Esophagus mucosa (tissue), 1 donor: ENCODE data around the gene AFAP1. TPM values are rescaled to one million over a fixed set of nuclear protein-coding genes. Genes with fewer than 3 reads are reported as not detected.

ENCODE experiments used
- ATAC-seq: fragments of 200-7000 bp; cut with Tn5 transposase; one replicate; pipeline ENCODE4 v1.9.1; 2020
- total RNA-seq: library from RNA; stranded (reverse); gene quantifications from one replicate; pipeline ENCODE4 v1.2.4, GENCODE V29; 2023
- donor health status: DM: yes; HTN: yes; CAD: no.

AFAP1 gene
- total RNA-seq, 1 donor from 2014 or later = 5.5 TPM

DNA sequence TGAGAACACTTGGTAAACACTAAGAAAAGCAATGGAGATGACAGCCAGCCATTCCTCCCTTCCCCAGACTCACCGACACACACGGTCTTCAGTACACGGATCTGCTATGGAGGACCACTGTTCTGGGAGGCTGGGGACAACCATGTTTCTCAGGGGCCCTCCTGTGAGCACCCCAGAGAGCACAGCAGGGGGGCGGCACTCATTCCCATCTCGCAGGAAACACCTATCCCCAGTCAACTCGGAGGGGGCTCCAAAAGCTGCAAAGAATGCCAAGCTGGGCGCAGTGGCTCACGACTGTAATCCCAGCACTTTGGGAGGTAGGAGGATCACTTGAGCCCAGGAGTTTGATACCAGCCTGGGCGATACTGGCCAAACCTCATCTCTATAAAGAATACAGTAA, 172.1 kb downstream of the AFAP1 start:
- ATAC-seq = no peak

DNA sequence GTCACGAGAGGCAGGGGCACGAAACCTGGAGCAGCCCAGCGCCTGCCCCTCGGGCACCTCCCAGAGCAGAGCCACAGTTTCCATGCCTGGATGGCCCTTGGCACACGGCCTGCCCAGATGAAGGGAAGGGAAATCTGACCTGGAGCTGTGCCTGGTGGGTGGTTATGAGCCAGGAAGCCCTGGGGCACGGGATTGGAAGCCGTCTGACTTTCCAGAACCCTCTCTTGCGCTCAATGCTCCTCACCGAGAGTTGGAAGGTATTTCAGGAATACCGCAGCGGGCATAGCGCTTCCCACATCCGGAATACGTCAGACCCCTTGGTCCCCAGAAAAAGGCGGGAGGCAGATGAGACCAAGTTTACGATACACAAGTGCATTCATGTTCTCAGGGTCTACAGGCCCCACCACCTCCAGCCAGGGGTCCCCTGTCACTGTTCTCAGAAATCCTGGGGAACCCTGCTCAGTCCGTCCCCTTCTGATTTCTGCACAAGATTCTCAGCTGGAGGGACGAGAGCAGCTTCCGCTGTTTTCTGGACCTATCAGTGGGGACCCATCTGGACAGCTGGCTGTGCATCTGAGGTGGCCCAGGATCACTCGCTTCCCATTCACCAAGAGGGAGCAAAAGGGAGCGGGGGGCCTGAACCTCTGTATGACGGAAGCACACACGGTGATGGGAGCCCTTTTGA, 172.9 kb downstream of the AFAP1 start:
- no peak for ATAC-seq

DNA sequence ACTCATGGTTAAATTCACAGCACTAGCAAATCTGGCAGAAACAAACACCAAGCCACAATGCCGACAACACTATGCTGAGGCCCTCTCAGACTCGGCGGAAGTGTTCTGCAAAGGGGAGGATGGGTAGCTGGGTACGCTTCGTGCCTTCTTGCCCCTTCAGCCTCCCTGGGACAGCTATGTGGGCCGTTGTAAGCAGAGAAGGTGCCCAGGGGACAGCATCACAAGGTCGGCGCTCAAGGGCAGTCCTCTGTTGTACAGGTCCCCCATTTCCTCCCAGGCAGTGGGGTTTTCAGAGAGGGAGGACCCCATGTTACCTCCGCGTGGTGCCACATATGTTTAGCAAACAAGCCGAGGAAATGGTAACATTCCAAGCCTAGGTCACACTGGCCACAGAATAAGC, 173.6 kb downstream of the AFAP1 start:
- ATAC-seq = no peak

DNA sequence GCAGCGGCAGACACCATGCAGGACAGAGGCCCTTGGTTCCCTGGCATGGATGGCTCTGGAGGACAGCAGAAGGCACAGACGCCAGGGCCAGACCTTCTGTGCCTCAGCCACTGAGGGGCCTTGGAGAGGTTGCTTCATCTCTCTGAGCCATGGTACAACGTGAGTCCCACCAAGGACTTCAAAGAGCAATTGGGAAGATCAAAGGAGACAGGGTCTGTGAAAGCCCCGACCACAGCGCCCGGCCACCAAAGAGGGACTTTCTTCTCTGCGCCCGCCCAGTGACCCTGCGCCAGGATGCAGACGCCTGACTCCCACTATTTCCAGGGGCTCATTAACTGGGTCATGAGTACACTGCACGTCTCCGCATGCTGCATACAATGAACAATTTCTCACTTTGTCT, 174.0 kb downstream of the AFAP1 start:
- ATAC-seq = no peak

DNA sequence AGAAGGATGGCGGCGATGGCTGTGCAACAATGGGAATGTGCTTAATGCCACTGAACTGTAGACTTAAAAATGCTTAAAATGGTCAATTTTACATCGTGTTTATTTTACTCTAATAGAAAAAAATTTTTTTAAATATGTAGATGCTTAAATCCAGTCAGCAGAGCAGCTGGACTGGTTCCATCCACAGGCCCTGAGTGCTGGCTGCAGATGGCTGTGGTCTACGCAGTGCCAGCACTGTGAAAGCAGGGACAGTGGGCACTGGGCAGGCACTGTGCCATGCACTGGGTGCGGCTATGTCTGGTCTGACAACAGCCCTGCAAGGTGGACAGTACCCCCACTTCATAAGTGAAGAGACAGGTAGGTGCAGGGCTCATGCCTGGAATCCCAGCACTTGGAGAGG, 175.2 kb downstream of the AFAP1 start:
- ATAC-seq = no peak

DNA sequence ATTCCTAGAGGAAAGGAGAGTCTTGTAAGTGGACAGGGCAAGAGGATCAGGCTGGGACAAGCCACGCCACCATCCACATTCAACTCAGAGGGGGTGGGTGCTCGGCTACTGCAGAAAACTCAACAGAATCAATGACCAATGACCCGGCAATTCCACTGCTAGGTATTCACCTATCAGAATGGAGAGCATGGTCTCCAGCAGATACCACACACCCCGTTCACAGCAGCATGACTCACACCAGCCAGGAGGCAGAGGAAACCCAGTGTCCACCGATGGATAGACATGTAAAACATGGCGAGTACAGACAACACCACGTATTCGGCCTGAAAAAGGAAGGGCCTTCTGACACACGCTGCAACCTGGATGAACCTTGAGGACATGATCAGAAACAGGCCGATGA, 175.9 kb downstream of the AFAP1 start:
- ATAC-seq = no peak

DNA sequence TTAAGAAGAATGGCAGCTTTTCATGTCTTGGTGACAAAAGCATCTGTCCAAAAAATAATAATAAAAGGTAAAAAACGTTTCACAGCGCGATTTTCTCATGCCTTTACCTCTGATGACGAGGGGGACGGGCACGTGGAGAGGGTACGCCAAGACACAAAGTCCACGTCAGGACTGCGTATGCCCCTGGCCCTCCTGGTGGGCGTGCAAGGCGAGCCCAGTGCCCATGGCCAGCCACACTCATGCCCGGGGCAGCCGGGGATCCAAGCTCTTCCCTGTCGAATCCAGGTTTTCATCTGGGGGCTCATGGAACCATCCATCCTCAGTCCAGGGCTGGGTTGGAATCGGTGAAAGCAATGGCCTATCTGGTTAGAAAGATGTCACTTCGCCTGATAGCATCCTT, 176.6 kb downstream of the AFAP1 start:
- no peak for ATAC-seq

DNA sequence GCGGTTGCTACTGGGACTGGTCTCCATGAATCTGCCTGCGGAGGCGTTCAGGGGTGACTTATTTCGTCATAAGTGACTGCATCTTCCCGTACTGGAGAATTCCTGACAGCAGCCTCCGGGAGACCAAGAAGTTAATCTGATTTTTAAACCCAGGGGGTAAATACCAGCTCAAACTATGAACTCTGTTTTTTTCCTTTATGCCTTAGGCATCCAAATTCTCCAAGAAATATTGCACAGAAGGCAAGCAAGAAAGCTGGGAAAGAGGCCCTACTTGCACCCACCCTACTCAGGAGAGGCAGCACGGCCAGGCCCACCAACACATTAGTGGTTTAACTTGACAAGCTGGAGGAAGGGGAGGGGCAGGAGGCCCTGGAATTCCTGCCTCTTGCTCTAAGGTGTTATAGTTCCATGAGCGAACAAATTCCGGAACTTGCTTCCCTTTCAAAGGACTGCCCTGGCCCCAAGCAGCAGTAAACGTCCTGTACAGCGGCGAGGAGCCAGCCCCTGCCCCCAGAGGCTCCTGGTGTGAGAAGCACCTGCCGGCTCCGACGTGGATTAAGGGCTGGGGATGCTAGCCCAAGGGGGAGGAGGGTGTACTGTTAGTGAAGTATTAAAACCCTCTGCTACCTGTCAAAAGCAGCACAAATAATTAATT, 177.2 kb downstream of the AFAP1 start:
- no peak for ATAC-seq

DNA sequence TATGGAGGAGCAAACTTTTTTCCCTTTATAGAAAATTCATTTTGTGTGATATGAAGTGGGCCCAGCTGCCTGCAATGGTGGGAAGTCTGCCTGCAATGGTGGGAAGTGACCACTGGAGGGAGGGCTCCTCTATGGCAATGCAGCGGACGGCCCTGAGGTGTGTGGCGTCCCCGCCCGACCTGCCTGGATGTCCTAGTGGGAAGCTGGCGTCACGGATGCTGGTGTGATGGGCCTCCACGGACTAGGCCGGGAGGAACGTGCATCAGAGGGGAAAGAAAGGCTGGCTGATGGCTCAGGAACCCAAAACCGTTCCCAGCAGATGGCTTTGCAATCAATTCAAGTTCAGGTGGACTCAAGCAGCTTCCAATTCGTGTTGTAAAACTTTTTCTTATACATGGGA, 177.9 kb downstream of the AFAP1 start:
- ATAC-seq = peak; percentile 55

DNA sequence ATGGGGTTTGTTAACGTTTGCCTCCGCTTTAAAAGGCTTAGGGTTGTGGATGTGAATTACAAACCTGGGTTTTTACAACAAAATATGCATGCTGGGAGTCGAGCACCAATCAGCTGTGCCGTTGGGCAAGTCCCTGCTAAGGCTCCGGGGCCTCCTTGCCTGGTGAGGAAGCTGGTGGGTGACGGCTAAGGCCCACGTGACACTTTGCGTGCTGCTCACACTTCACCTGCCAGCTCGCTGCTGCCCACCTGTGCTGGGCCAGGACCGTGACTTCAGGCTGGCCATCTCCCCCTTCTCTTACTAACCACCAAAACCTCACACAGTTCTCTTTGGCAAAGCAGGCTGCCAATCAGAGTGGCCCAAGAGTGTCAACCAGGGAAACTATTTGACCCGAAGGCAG, 178.3 kb downstream of the AFAP1 start:
- ATAC-seq = no peak

DNA sequence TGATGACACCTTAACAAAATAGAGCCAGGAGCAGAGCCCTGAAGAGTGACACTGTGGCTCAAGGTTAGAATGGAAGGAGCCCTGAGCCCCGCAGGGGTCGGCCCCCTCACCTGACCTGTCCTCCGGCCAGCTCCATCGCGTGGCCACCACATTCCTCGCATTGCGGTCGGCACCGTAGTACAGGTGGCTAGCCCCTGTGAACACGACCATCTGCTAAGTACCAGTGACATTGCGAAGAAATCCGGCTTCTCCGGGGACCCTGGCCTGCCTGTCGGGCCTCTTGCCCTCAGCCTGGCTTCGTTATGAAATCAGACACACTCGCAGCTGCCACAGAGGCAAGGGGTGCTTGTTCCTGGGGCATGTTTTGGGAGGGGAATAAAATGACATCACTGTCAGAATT, 179.0 kb downstream of the AFAP1 start:
- ATAC-seq = no peak

DNA sequence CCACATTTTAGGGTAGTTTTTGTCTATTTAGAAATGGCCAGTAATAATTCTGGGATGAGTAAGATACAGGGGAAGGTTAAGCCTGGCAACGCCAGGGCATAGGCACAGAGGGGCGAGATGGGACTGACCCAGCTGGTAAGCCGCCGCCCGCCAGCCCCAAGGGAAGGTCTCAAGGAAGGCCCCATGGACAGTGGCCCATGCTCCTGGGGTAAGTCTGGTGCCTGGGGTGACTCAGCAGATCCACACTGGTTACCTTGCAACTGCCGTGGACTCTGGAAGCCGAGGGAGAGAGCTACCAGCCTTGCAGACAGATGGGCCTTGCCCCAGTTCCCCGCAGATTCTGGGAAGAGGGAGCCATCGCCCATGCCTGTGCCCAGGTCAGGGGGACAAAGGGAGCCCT, 179.4 kb downstream of the AFAP1 start:
- no peak for ATAC-seq

DNA sequence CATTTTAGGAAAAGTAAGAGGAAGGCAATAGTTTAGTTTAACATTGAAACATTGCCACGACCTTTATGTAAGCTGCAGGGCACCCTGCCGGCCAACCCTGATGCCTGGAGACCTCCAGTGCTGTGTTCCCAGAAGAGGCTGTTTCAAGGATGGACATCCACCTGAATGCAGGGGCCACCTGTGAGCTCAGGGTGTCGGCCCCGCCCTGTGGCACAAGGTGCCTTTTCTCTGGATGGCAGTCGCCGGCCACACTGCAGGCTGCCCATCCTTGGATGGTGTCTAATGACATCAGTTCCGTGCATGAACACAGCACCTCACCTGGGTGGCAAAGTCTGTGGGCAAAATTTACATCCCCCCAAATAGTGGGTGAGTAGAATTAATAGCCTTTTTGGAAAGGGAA, 180.0 kb downstream of the AFAP1 start:
- ATAC-seq = no peak

DNA sequence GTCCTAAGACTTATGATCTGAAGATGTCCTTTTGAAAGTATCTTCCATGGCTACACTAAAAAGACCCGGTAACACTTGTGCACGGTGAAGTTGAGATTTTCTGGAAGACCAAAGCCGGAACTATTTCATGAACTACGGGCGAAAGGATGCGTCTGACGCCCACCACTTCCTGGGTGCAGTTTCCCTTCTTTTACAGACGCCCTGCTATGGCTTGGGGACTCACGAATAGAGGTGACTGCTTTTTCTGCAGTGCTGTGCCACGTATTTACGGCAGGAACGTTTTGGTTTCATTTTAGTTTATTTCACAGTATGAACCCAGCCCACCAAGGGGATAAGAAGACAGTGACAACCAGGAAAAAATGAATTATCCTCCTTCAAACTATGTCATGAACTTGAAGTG, 180.4 kb downstream of the AFAP1 start:
- ATAC-seq = no peak

DNA sequence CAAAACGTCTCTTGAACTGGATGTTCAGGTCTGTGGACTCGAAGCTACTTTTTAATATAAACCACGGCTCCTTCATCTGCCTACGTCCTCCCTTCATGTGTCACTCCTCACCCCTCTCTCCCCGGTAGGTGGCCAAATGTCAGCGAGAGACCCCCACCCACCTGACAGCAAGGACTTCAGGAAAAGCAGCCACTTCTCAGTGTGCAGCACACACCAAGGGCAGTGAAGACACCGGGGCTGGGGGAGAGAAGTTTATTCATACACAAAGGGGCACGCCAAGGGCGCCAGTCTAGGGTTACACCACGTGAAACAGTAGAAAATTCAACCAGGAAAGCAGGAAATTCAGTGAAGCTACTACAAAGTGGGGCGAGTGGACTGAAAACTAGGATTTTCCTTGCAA, 181.2 kb downstream of the AFAP1 start:
- ATAC-seq = no peak

DNA sequence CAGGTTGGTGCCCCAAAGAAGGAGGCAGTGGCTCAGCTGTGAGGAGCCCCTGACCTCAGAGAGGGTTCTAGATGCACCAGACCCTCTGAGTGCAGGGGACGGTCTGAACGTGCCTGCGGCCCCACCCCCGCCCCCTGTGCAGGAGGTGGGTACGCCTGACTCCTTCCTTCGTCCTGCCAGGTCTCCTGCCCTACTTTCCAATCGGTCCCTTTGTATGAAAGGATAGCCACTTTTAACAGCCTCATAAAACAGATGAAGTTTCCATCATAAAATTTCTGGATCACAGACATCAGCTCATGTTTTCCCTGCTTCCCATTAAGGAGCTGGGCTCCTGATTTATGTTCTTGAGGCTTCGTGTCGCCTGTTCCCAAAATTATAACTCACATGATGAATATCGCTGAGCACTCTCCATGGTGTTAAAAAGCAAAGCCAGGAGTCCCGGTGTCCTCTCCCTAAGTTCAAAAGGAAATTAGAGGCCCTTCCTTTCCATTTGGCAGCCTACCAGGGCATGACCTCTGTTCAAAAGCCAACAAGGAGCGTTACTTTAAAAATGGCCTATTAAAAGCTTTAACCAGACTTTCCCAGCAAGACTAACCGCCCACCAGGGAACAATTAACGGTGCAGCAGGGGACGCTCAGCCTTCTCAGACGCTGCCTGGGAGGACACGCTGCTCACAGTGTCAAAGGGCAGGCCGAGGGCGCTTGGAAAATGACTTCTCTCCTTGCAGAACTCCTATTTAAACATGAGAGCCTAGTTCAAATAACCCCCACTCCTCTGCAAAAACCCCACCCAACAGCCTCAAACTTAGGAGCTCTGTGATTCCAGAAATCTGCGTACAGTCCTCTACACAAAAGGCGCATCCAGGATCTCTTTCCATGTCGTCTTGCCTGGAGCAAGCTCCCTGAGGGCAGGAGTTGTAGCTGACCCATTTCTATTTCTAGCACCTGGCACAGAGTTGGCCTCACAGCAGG, 181.9 kb downstream of the AFAP1 start:
- ATAC-seq = no peak

DNA sequence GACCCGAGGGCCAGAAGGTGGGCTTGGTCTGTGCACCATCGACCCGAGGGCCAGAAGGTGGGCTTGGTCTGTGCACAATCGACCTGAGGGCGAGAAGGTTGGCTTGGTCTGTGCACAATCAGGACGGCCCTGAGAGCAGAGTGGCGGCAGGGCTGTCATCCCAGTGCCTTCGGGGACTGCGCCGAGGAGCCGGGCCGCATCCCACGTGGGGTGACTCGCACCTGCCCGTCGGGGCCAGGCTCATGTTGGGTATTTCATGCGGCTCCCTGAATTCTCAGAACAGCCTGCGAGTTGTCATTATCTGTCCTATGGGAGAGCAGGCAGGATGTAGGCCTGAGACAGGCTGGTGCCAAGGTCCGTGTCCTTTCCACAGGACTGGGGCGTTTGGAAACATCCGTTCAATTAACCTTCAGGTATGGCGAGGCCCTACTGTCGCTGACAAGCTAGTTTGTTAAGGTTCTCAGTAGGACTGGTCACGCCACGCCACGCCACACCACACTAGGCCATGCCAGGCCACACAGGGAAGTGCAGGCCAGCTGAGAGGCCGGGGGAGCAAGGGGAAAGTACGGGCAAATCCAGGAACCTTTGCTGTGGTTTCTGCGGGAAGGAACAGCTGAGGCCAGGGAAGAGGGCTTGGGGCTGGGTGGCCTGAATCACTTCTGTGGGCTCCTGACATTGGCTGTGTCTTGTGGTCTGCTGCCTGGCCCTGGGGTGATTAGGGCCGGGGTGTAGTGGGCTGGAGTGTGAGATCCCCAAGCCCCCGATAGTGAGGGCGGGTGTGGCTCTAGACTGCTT, 182.9 kb downstream of the AFAP1 start:
- ATAC-seq = no peak

DNA sequence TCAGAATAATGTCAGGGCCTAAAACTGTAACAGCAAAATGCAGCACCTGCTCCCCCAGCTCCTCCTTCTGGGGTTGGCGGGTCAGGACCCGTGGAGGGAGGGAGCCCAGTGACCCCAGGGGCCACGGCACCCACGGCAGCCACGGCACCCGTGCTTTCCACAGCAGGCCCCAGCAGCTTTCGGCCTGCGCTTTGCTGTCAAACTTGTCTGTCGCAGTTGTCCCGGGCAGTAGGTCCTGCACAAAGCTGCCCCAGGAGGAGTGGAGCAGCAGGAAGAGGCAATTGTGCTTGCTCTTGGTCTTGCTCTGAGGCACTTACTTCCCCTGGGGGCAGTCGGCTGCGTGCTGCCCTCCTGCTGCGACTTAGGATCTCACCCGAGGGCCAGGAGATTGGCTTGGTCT, 183.6 kb downstream of the AFAP1 start:
- no peak for ATAC-seq

DNA sequence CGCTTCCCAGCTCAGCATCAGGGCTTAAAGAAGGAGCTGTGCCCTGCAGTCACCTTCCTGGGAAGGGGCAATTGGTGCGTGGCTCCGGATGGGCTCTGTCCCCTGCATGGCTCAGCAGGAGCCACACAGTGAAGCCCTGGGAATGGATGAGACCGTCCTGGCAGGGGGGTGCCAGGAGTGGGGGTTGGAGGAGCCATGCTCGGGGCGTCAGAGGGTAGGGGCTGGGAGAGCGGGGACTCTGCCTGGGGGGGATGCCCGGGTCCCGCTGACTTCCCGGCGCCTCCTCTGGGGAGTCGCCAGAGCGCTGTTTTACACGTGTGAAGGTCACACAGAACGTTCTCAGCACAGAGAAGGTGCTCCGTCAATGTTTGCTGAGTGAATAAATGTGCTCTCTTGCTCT, 184.1 kb downstream of the AFAP1 start:
- no peak for ATAC-seq

DNA sequence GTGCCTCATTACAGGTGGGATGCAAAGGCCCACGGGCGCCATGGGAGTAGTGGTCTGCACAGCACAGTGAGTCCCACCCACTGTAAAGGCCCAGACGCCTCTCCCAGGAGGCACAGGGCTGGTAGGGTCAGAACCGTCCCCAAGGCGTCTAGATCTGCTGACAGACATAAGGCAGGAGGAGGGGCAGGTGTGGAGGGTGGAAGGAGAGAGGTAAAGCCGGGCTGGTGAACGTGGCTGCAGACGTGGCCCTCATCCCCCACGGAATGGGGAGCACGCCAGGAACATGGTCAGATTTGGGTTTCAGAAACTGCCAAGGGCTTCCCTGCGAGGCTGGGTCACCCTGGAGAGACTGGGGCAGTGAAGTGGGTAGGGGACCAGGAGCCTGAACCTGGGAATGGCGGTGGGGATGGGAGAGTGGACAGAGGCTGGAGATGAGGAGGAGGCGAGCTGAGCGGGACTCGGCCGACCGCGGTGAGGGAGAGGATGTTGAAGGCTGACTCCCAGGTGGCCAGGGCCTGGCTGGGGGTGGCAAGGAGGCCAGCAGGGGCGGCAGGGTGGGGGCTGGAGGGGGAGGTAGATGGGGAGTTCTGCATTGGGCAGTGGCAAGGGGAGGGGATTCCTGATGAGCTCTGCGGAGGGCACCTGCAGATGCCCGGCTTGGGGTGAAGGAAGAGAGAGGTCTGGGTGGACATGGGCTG, 184.9 kb downstream of the AFAP1 start:
- no peak for ATAC-seq

DNA sequence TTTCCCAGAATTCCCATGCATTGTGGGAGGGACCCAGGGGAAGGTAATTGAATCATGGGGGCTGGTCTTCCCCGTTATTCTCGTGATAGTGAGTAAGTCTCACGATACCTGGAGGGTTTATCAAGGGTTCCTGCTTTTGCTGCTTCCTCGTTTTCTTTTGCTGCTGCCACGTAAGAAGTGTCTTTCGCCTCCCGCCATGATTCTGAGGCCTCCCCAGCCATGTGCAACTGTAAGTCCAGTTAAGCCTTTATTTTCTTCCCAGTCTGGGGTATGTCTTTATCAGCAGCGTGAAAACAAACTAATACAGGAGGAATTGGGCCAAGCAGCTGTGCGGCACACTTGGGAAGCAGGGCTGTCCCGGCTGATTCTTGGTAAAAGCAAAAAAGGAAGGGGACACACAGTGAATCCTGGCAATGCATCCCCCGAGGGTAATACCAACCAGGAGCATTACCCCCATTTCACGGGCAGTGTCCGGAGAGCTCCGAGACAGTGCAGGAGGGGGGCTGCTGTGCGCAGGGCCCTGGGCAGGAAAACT, 185.7 kb downstream of the AFAP1 start:
- ATAC-seq = no peak

DNA sequence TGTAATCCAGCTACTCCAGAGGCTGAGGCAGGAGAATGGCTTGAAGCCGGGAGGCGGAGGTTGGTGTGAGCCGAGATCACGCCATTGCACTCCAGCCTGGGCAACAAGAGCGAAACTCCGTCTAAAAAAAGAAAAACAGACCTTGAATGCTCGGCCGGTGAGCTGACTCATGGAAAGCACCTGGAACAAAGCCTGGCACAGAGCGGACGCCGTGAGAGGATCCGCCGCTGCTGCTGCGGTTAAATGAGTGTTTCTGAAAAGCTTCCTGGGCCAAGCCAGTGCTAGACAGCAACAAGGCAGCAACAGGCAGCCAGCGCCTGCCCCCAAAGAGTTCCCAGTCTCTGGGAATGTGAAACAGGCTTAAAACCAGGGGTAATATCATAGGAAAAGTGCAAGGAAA, 186.4 kb downstream of the AFAP1 start:
- peak; percentile 35 for ATAC-seq
